ENCODE results near the gene GTF2IRD1.

DNA sequence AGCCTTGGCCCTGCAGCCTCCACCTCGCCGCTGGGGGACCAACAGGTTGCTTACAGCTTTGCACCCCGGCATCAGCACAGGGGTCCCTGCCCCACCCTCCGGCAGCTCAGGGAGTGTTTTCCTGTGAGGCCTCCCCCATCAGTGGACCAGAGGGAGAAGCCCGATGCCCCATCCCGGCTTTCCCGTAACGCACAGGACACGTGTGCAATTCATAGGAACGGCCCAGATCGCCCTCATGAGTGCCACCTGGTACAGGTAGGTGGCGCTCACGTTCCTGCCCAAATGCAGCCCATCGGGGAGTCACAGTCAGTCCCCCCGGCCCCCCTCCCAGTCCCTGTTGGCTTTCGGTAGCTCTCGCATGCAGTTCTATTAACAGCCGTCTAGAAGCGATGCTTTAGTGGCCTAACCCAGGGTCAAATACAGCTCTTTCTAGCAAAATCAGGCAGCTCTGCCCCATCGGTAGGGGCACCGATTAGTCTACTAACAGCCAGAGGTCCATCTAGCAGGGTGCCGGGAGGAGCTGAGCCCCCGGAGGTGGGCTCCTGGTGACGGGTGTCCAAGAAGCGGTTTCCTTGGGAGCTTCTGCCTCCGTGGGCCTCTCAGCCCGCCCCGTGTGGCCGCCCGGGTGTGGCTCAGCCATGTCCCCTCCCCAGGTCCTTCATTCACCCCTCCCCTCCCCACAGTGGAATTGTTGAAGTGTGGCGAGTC, 48.4 kb upstream of the GTF2IRD1 start:
- TF ChIP-seq REST (IDR thresholded peaks at IDR 0.05; ENCODE audit: insufficient read depth in 1 of 2, low read depth in 2 of 2, low read length in 1 of 2) (no peak), CTCF (IDR thresholded peaks at IDR 0.05) (peak; percentile 79)
